ENCODE measurements around the gene LGALS4. TPM values are rescaled to one million over a fixed set of nuclear protein-coding genes. Genes with fewer than 3 reads are reported as not detected.
"Not testable (repeated sequence)": the region's sequence is repeated elsewhere in the genome, so short reads cannot be mapped to it uniquely, and the experiment has no call there.

LGALS4 gene
- total and polyA plus RNA-seq, 9 donors: 0.57 to 7.4 (median 1.4) TPM

- intact Hi-C loops (cut with DNase I): no loop called here
- TF ChIP-seq EP300 (IDR thresholded peaks at IDR 0.05) (no peak), POLR2A (IDR thresholded peaks at IDR 0.05) (no peak), CTCF (IDR thresholded peaks at IDR 0.05) (no peak)
- H3K4me1 ChIP-seq (ENCODE audit: insufficient read depth): peaks cover 3% of the 10 kb centered on the region
- H3K27me3 ChIP-seq: no peaks in the 10 kb centered on the region
- H3K9me3 ChIP-seq: no peaks in the 10 kb centered on the region
- no peak overlapping the region for H3K4me3 ChIP-seq
- no peak overlapping the region for H3K27ac ChIP-seq
- no peaks in the 10 kb centered on the region for H3K36me3 ChIP-seq
- no peak for DNase-seq
- 92 to 97% (median 94%) methylated on average over 15 of the region's 15 CpGs for WGBS, 3 donors
Measured at GRCh38 chr19:38817081-38817480, 4.3 kb upstream of the LGALS4 start.

DNA sequence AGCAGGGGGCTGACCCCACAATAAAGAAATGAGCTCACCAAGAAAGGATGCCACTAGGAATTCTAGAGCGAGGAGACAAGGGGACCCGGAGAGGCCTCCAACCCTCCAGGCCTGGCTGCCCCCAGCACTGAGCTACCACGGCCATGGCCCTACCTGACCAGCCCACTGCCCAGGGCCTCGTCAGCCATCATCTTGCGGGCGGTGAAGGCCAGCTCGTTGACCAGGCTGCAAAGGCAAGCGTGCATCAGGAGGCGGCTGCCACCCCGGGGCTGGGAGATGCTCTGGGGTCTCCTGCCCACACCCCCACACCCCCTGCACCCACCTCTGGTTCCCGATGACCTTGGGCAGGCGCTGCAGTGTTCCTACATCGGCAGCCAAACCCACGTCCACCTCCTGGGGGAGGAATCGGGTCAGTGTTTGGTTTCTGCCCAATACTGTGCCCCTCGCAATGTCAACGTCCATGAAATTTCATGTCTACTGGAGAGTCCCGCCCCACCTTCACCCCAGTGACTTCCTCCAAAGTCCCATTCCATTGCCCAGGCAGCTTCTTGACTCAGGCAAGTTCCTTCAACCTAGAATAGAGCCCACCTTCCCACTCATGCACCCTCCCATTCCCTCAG lies 3.5 kb upstream of the LGALS4 start:
- Histone ChIP-seq H3K4me3 (no peak overlapping the region), H3K9me3 (no peaks in the 10 kb centered on the region), H3K27ac (no peak overlapping the region), H3K36me3 (no peaks in the 10 kb centered on the region), H3K4me1 (ENCODE audit: insufficient read depth) (peaks cover 3% of the 10 kb centered on the region), H3K27me3 (no peaks in the 10 kb centered on the region)
- no peak for DNase-seq
- WGBS, 3 donors: 88 to 91% (median 90%) methylated on average over 17 to 18 of the region's 18 CpGs
- intact Hi-C loops (cut with DNase I): no loop called here
- TF ChIP-seq EP300 (IDR thresholded peaks at IDR 0.05): no peak
- TF ChIP-seq CTCF (IDR thresholded peaks at IDR 0.05): no peak
- no peak for TF ChIP-seq POLR2A (IDR thresholded peaks at IDR 0.05)

DNA sequence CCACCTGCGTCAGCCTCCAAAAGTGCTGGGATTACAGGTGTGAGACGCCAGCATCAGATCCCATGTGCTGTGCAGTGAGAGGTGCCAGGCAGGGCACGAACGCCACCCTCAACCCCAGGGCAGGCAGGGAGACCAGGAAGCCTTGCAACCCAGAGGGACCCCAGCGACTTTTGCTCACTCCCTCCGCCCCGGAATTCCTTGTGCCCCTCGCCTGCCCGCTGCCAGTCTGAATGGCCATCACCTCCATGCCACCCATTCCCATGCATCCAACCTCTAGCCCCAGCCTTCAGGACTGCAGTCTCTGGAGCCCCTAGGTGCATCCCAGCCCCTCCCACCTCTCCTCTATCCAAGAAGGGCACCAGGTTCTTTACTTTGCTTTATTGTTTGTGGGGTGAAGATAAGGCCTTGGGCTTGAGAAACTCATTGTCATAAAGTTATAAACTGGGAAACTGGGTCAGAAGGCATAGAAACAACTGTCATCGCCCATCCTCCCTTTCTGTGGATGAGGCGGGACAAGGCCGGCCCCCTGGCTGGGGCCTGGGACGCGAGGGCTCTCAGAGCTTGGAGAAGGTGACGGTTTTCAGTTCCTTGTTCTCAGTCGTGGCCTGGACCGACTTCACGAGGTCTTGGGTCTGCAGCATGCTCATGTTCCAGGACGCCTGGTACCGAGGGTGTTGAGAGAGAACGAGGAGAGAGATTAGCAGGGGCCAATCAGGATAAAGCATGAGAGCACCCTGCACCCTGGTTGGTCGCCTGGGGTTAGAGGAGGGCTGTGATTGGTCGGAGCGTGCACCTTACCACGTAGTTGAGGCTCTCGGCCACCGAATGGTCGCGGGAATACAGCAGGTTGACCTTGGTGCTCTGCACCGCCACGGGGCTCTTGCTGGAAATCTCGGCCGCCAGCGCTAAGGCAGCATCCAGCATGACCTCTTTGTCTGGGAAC lies 2.6 kb upstream of the LGALS4 start:
- no peak for TF ChIP-seq EP300 (IDR thresholded peaks at IDR 0.05)
- TF ChIP-seq POLR2A (IDR thresholded peaks at IDR 0.05): no peak
- TF ChIP-seq CTCF (IDR thresholded peaks at IDR 0.05): no peak
- Histone ChIP-seq H3K4me3 (no peak overlapping the region), H3K27me3 (no peaks in the 10 kb centered on the region), H3K36me3 (no peaks in the 10 kb centered on the region), H3K9me3 (no peaks in the 10 kb centered on the region), H3K4me1 (ENCODE audit: insufficient read depth) (peaks cover 3% of the 10 kb centered on the region), H3K27ac (no peak overlapping the region)
- no peak for DNase-seq
- WGBS, 3 donors: 88 to 91% (median 89%) methylated on average over 34 of the region's 34 CpGs
- intact Hi-C loops (cut with DNase I): no loop called here

DNA sequence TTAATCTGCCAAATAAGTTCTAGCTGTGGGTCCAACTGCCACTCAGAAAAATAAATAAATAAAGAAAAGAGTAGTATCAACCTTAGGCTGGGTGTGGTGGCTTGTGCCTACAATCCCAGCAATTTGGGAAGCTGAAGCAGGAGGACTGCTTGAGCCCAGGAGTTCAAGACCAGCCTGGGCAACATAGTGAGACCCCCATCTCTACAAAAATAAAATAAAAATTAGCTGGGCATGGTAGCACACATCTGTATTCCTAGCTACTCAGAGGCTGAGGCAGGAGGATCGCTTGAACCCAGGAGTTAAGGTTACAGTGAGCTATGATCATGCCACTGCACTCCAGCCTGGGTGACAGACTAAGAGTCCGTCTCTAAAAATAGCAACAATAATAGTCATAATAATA lies 1.2 kb upstream of the LGALS4 start:
- 70 to 85% (median 72%) methylated on average over 2 of the region's 2 CpGs for WGBS, 3 donors
- DNase-seq; H3K9me3 ChIP-seq; H3K36me3 ChIP-seq; H3K4me1 ChIP-seq (ENCODE audit: insufficient read depth); H3K27ac ChIP-seq; H3K27me3 ChIP-seq; H3K4me3 ChIP-seq; intact Hi-C loops (cut with DNase I): not testable (repeated sequence)

DNA sequence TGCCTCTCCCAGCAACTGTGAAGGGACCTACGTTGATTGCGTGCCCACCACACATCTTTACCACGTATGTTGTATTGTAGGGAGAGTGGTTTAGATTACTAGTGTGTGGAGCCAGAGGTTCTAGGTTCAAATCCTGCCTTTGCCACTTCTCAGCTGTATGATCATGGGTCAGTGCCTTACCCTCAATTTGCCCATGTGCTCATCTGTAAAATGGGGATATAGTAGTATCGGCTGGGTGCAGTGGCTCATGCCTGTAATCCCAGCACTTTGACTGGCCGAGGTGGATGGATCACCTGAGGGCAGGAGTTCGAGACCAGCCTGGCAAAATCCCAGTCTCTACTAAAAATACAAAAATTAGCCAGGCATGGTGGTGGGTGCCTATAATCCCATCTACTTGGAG lies 578 bp upstream of the LGALS4 start:
- 82 to 86% (median 84%) methylated on average over 6 of the region's 6 CpGs for WGBS, 3 donors
- intact Hi-C loops (cut with DNase I): no loop called here

More for the DNA sequence above, 578 bp upstream of the LGALS4 start:
- no peak for DNase-seq
- no peaks in the 10 kb centered on the region for H3K4me1 ChIP-seq (ENCODE audit: insufficient read depth)
- no peaks in the 10 kb centered on the region for H3K36me3 ChIP-seq
- H3K27ac ChIP-seq: no peak overlapping the region
- TF ChIP-seq CTCF (IDR thresholded peaks at IDR 0.05): no peak
- TF ChIP-seq EP300 (IDR thresholded peaks at IDR 0.05): no peak
- no peak for TF ChIP-seq POLR2A (IDR thresholded peaks at IDR 0.05)
- no peaks in the 10 kb centered on the region for H3K27me3 ChIP-seq
- H3K9me3 ChIP-seq: no peaks in the 10 kb centered on the region
- no peak overlapping the region for H3K4me3 ChIP-seq

Data from ovary (tissue), 9 donors.